Panc1 (cell line): ENCODE data around the gene PCDH15. TPM values are rescaled to one million over a fixed set of nuclear protein-coding genes. Genes with fewer than 3 reads are reported as not detected.

ENCODE experiments used
- ATAC-seq: fragments of 200-7000 bp; cut with Tn5 transposase; 2 replicates; pipeline ENCODE4 v1.9.1; 2020; ENCODE audit warnings: mild to moderate bottlenecking, moderate library complexity
- BruUV-seq: library from RNA; stranded (reverse); fragments of 400-500 nt; replicated peaks from 2 replicates; lab custom pipeline; 2021; lab: Mats Ljungman, UMichigan
- CTCF ChIA-PET: fragments of 300-600 bp; sonication (Branson Sonifier 250); formaldehyde crosslinking; loops from one replicate; lab custom pipeline; 2022; ENCODE audit warnings: antibody characterized with exemption; lab: Charles Lee
- POLR2A ChIA-PET: fragments of 300-600 bp; sonication (Branson Sonifier 250); formaldehyde crosslinking; loops from one replicate; lab custom pipeline; 2022; ENCODE audit warnings: antibody characterized with exemption; lab: Charles Lee
- DNase-seq: peaks from one replicate; pipeline ENCODE4 v3.0.0-alpha.2; 2010; ENCODE audit warnings: low read depth, low spot score
- H3K27ac ChIP-seq: 2 replicates; pipeline ENCODE4 v1.5.1; 2011; ENCODE audit warnings: mild to moderate bottlenecking, low read length, inconsistent platforms
- H3K27me3 ChIP-seq: fragments of 200-500 bp; sonication (Bioruptor generic); 2 replicates; pipeline ENCODE4 v1.6.0; 2014; ENCODE audit warnings: low read length, inconsistent platforms; ENCODE audit not compliant: control insufficient read depth, insufficient read depth
- H3K36me3 ChIP-seq: fragments of 200-500 bp; sonication (Bioruptor generic); 2 replicates; pipeline ENCODE4 v1.5.1; 2014; ENCODE audit warnings: inconsistent platforms, mild to moderate bottlenecking, low read length, moderate library complexity; ENCODE audit not compliant: control insufficient read depth, insufficient read depth
- H3K4me1 ChIP-seq: 2 replicates; pipeline ENCODE4 v1.5.1; 2011; ENCODE audit warnings: inconsistent platforms, mild to moderate bottlenecking, low read length, moderate library complexity; ENCODE audit not compliant: control insufficient read depth, insufficient read depth
- H3K4me3 ChIP-seq, 2 experiments: 2 replicates each; pipeline ENCODE4 v1.5.1; 2011 to 2012; ENCODE audit warnings: low read depth in 2 of 2, low read length in 2 of 2, mild to moderate bottlenecking in 2 of 2, inconsistent platforms in 1 of 2, moderate library complexity in 1 of 2
- H3K9me3 ChIP-seq: fragments of 200-500 bp; sonication (Bioruptor generic); 2 replicates; pipeline ENCODE4 v1.5.1; 2014; ENCODE audit warnings: low read depth, mild to moderate bottlenecking, inconsistent platforms, low read length, moderate library complexity; ENCODE audit not compliant: control insufficient read depth, insufficient read depth
- POLR2AphosphoS5 ChIP-seq: IDR thresholded peaks from 2 replicates; pipeline ENCODE4 v1.6.1; 2012; ENCODE audit warnings: mild to moderate bottlenecking, low read depth, low read length, moderate library complexity
- SIN3A ChIP-seq: IDR thresholded peaks from 2 replicates; pipeline ENCODE4 v1.6.1; 2012; ENCODE audit warnings: low read depth, mild to moderate bottlenecking, low read length, moderate library complexity, borderline replicate concordance; ENCODE audit not compliant: insufficient read depth
- TCF7L2 ChIP-seq: IDR thresholded peaks from 2 replicates; pipeline ENCODE4 v1.6.1; 2011; ENCODE audit warnings: mild to moderate bottlenecking, low read depth, low read length, inconsistent platforms
- in situ Hi-C: cut with HindIII; loops from 2 replicates; pipeline ENCODE4 v1.10.0; 2016; ENCODE audit warnings: low sequenced_read_pairs, low pct_unique_long_range_greater_than_20kb
- intact Hi-C: fragments of 100-400 bp; cut with micrococcal nuclease; formaldehyde crosslinking; loops from one replicate; pipeline ENCODE4 v1.10.0; 2022; ENCODE audit not compliant: unreplicated experiment
- total RNA-seq: library from RNA; stranded (reverse); gene quantifications from one replicate; pipeline ENCODE4 v1.2.1, GENCODE V29; 2021; ENCODE audit not compliant: unreplicated experiment
- TF ChIP-seq, protein P1 (sequence below), 2 experiments: IDR thresholded peaks; 2 replicates each; pipeline ENCODE4 v1.6.1; 2011 to 2012; ENCODE audit warnings: low read depth in 2 of 2, control low read depth in 1 of 2, low read length in 1 of 2, mild to moderate bottlenecking in 1 of 2, moderate library complexity in 1 of 2; ENCODE audit not compliant: insufficient read depth in 1 of 2
- TF ChIP-seq, protein P2 (sequence below): fragments of 450-650 bp; IDR thresholded peaks from 2 replicates; pipeline ENCODE4 v1.5.1; 2017; ENCODE audit warnings: mild to moderate bottlenecking

The PCDH15 gene
- total RNA-seq, 1 experiment from 2014 or later = 0.18 TPM

DNA sequence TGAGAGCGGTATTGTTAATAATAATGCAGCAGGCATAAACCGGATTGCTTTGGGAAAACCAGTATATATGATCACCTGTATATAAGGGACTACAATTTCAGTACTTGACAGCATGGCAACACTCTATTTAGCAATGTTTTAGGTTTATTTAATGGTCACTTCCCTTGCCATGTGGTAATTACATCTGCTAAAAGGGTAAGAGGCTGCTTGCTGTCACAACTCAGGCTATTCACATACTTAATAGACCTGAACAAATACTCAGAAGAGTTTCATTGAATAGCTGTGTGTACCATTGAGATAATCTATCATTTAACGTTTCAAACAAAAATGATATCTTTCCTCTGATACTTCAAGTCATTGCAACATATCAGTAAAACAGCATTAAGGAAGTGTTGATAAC is 90.1 kb downstream of the PCDH15 start:
- BruUV-seq = no TSS peak
- no peaks in the 10 kb centered on the region for H3K36me3 ChIP-seq
- H3K4me1 ChIP-seq = no peaks in the 10 kb centered on the region
- TF ChIP-seq TCF7L2 (no peak), SIN3A (no peak), POLR2AphosphoS5 (no peak)
- TF ChIP-seq, protein P1, sequence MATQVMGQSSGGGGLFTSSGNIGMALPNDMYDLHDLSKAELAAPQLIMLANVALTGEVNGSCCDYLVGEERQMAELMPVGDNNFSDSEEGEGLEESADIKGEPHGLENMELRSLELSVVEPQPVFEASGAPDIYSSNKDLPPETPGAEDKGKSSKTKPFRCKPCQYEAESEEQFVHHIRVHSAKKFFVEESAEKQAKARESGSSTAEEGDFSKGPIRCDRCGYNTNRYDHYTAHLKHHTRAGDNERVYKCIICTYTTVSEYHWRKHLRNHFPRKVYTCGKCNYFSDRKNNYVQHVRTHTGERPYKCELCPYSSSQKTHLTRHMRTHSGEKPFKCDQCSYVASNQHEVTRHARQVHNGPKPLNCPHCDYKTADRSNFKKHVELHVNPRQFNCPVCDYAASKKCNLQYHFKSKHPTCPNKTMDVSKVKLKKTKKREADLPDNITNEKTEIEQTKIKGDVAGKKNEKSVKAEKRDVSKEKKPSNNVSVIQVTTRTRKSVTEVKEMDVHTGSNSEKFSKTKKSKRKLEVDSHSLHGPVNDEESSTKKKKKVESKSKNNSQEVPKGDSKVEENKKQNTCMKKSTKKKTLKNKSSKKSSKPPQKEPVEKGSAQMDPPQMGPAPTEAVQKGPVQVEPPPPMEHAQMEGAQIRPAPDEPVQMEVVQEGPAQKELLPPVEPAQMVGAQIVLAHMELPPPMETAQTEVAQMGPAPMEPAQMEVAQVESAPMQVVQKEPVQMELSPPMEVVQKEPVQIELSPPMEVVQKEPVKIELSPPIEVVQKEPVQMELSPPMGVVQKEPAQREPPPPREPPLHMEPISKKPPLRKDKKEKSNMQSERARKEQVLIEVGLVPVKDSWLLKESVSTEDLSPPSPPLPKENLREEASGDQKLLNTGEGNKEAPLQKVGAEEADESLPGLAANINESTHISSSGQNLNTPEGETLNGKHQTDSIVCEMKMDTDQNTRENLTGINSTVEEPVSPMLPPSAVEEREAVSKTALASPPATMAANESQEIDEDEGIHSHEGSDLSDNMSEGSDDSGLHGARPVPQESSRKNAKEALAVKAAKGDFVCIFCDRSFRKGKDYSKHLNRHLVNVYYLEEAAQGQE (IDR thresholded peaks at IDR 0.05; ENCODE audit: insufficient read depth in 1 of 2, low read depth in 2 of 2, low read length in 1 of 2) = no peak
- TF ChIP-seq, protein P2, sequence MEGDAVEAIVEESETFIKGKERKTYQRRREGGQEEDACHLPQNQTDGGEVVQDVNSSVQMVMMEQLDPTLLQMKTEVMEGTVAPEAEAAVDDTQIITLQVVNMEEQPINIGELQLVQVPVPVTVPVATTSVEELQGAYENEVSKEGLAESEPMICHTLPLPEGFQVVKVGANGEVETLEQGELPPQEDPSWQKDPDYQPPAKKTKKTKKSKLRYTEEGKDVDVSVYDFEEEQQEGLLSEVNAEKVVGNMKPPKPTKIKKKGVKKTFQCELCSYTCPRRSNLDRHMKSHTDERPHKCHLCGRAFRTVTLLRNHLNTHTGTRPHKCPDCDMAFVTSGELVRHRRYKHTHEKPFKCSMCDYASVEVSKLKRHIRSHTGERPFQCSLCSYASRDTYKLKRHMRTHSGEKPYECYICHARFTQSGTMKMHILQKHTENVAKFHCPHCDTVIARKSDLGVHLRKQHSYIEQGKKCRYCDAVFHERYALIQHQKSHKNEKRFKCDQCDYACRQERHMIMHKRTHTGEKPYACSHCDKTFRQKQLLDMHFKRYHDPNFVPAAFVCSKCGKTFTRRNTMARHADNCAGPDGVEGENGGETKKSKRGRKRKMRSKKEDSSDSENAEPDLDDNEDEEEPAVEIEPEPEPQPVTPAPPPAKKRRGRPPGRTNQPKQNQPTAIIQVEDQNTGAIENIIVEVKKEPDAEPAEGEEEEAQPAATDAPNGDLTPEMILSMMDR = no peak
- in situ Hi-C loops (no loop called here), intact Hi-C loops (no loop called here)
- H3K9me3 ChIP-seq = peaks cover 3% of the 10 kb centered on the region; the same call in 1 of the 2 replicates
- CTCF ChIA-PET = no interaction called here
- H3K27me3 ChIP-seq = no peaks in the 10 kb centered on the region
- ATAC-seq (no peak), DNase-seq (no peak)
- H3K27ac ChIP-seq = no peak overlapping the region
- H3K4me3 ChIP-seq = no peak overlapping the region
- POLR2A ChIA-PET = no interaction called here

DNA sequence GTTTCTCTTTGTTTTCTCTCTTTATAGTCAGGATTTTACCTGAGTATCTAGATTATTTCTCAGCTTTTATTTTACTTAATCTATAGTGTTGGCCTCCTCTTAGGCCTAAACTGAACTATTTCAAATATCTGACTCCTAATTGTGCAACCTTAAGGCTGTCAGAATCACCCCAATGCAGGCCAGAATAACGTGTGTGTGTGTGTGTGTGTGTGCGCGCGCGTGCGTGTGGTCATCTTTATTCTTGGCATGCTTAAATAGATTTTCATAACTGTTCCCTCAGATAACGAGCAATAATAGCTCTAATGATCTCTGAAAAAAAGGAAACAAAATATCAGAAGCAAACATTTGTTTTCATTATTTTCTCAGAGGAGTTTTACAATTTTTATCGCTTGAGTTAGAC is 92.4 kb downstream of the PCDH15 start:
- DNase-seq (no peak), ATAC-seq (no peak)
- BruUV-seq = no TSS peak
- Histone ChIP-seq H3K4me1 (no peaks in the 10 kb centered on the region), H3K27me3 (no peaks in the 10 kb centered on the region), H3K9me3 (no peaks in the 10 kb centered on the region), H3K36me3 (no peaks in the 10 kb centered on the region), H3K4me3 (no peak overlapping the region), H3K27ac (no peak overlapping the region)
- CTCF ChIA-PET = no interaction called here
- TF ChIP-seq, protein P1 (IDR thresholded peaks at IDR 0.05; ENCODE audit: insufficient read depth in 1 of 2, low read depth in 2 of 2, low read length in 1 of 2) = no peak
- TF ChIP-seq SIN3A = no peak
- no peak for TF ChIP-seq TCF7L2
- TF ChIP-seq POLR2AphosphoS5 = no peak
- TF ChIP-seq, protein P2 = no peak
- in situ Hi-C loops = no loop called here
- POLR2A ChIA-PET = no interaction called here
- intact Hi-C loops = no loop called here
